NCI-H1092 (cell line): ENCODE measurements around the gene TUFM.
"Not testable (repeated sequence)": the region's sequence is repeated elsewhere in the genome, so short reads cannot be mapped to it uniquely, and the experiment has no call there.

Experiments used
- DNase-seq: peaks from one replicate; lab custom pipeline; 2025; lab: John Stamatoyannopoulos, UW

Gene TUFM

GRCh38 chr16:28846080-28846932, at the start of gene TUFM:
Gene TUFM (minus strand): TSS chr16:28846348. CDS start chr16:28846269, 79 bp downstream.
- peak; percentile 98 for DNase-seq

DNA sequence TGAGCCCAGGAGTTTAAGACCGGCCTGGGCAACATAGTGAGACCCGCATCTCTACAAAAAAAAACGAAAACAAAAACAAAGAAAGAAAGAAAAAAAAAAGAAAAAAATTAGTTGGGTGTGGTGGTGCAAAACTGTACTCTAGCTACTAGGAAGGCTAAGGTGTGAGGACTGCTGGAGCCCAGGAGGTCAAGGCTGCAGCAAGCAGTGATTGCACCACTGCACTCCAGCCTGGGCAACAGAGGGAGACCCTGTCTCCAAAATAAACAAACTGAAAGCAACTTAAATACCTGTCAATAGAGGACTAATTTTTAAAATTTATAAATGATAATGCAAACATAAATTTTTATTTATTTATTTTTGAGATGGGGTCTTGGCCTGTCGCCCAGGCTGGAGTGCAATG, 49.5 kb upstream of the TUFM start:
- no peak for DNase-seq

GRCh38 chr16:28893291-28893690, 47.1 kb upstream of the TUFM start:
- DNase-seq, result no peak

DNA sequence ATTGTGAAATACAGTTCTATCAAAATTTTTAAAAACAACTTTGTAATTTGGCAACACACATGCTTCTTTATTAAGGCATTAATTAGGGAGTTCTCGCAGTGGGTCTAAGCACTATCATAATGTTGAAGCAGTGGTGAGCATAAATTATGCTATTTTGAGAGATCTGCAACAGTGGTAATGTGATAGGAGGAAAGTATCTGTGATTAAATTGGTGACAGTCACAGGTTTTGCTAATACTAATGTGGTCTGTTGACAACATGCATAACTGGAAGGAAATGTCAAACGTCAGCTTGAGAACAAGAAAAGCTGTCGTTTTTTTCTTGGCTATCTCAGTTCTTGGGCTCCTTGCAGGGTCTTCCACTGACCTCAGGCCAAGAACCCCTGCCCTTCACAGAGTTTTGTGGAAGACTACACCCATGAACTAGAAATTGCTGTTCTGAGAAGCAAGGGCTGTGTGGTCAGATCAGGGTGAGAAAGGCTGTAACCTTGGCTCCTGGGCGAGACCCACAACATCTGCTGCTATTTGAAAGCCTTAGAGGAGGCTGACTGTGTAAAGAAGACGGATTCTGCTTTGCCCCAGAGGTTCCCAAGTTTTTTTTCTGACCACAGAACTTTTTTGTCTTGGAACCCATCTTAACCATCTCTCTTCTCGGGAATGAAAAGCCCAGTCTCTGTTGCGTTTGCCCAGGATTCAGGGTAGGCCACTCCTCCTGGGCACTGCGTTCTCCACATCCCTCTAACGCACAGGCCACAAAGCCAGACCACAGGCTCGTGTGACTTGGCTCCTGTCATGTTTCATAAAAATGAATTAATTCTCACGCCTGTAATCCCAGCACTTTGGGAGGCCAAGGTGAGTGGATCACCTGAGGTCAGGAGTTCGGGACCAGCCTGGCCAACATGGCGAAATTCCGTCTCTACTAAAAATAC, 46.1 kb upstream of the TUFM start:
- DNase-seq, result no peak

GRCh38 chr16:28890355-28890754, 44.2 kb upstream of the TUFM start:
- not testable (repeated sequence) for DNase-seq

DNA sequence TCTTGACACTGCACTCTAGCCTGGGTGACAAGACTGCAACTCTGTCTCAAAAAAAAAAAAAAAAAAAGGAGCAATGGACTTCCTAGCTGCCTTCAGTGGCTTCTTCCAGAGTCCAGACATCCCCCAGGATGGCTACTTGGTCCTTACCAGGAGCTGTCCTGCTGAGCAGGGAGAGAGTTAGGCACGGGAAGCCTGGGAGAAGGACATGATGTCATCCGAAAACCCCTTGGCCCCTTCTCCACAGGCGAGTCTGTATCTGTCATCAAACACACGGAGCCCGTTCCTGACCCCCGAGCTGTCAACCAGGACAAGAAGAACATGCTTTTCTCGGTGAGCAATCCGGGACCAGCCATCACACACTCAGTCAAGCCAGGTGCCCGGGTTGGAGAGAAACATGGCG, 40.8 kb upstream of the TUFM start:
- DNase-seq, result no peak

GRCh38 chr16:28884045-28884444, 37.9 kb upstream of the TUFM start:
- DNase-seq, result no peak

DNA sequence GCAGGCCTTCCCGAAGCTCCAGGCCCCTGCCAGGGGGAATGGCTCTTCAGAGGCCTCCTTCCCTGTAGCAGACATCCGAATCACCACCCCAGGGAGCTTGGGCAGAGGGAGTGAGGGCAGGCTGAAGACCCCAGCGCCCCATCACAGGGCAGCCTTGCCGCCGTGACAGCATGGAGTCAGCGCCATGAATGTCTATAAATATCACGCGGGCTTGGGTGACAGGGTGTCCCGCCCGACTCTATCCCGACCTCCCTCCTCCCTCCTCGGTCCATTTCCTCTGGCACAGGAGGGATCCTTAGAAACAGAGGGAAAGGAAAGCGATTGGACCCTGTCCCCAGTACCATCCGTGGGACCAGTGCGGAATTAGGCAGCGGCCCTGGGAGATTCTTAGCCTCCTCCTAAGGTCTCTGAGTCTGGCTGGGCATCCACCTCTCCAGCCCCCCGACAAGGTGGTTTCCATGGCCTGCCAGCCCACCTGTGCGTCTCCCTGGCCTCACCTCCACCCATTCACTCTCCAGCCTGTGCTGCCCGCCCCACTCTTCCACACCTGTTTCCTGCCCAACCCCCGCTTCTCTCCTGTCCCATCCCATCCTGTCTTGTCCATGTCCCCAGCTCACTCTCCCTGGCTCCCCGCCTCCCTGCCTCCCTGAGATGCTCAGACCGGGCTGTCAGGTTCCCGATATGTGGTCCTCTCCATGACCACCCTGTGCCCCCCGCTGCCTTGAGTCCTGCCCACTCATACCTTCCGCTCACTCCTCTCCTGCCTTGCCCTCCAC, 37.3 kb upstream of the TUFM start:
- no peak for DNase-seq

- no peak for DNase-seq
These were observed 36.5 kb upstream of the TUFM start for GRCh38 chr16:28882551-28883160.

DNA sequence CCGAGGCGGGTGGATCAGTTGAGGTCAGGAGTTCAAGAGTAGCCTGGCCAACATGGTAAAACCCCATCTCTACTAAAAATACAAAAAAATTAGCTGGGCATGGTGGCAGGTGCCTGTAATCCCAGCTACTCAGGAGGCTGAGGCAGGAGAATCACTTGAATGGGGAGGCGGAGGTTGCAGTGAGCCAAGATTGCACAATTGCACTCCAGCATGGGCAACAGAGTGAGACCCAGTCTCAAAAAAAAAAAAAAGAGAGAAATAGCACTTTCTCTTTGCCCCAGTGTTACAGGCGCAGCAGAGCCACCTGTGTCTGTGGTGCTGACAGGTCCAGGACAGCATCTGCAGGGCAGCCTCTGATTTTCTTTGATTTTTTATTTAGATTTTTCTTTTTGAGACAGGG, 35.4 kb upstream of the TUFM start:
- not testable (repeated sequence) for DNase-seq

DNA sequence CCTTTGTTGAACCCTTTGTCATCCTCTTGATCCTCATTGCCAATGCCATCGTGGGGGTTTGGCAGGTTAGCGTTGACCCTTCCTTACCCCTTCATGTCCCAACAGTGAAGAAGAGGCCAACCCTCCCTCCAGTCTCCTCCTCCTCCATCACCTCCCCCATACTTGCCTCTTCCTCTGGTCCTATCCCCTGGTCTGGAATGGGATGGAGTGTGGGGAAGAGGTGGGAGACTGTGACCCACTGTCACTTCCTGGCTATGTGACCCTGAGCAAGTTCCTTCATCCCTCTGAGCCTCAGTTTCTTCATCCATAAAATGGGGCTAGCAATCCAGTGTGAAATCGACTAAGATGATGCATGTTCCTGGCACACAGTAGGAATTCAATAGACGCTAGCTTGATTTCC, 34.8 kb upstream of the TUFM start:
- no peak for DNase-seq

GRCh38 chr16:28880589-28880915, 34.4 kb upstream of the TUFM start:
- no peak for DNase-seq

GRCh38 chr16:28879841-28880588, 33.9 kb upstream of the TUFM start:
- DNase-seq, result peak; percentile 67

GRCh38 chr16:28879261-28879840, 33.2 kb upstream of the TUFM start:
- no peak for DNase-seq

DNA sequence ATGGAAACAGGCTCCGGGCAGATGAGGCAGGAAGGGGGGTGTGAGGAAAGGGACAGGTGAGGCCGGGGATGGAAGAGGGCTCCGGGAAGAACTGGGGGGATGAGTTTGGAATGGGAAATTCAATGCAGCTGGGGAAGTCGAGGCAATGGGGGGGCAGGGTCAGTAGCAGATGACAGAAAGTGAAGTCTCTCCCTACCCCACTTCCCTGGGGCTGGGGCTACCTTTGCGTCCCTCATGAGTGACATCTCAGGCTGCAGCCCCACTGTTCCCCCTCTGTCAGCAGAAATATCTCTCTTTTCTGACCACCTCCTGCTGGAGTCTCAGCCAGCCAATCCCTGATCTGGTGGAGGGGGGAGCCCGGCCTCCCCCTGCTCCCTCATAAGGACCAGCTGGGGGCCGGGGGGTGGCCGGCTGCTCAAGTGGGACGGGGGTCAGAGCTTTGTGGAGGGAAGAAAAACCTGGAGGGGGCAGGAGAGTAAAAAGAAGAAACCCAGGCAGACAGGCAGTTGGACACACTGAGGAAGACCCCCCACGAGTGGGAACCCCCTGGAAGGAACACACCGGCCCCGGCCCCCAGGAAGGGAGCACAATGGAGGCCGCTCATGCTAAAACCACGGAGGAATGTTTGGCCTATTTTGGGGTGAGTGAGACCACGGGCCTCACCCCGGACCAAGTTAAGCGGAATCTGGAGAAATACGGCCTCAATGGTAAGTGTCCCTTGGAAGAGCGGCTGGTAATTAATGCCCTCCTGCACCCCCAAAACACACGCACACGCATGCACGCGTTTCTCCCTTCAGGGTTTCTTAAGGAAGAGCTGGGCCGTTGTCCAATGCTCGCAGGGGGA, 32.2 kb upstream of the TUFM start, which contains the start of gene ATP2A1:
TSS of gene ATP2A1 (plus strand) at position 406 of the 844 bp plus-strand sequence. CDS start at position 590, 184 bp downstream.
- DNase-seq, result no peak

GRCh38 chr16:28877655-28878000, 31.5 kb upstream of the TUFM start:
- no peak for DNase-seq

GRCh38 chr16:28876973-28877654, 31.0 kb upstream of the TUFM start:
- DNase-seq, result no peak

- DNase-seq, result no peak
These were observed 30.0 kb upstream of the TUFM start for GRCh38 chr16:28876019-28876659.
